ENCODE measurements around the gene PPP1R14C. TPM values are rescaled to one million over a fixed set of nuclear protein-coding genes. Genes with fewer than 3 reads are reported as not detected.

The PPP1R14C gene
- total and polyA plus RNA-seq, 8 donors = 0.09 to 7.3 (median 0.74) TPM

- Histone ChIP-seq H3K27ac (no peak overlapping the region), H3K36me3 (no peaks in the 10 kb centered on the region), H3K27me3 (no peaks in the 10 kb centered on the region), H3K4me1 (no peaks in the 10 kb centered on the region), H3K9me3 (no peaks in the 10 kb centered on the region), H3K4me3 (no peak overlapping the region)
- FAIRE-seq (no peak), DNase-seq (no peak), ATAC-seq (no peak)
- intact Hi-C loops (cut with DNase I) = no loop called here
- no peak for TF ChIP-seq CTCF (IDR thresholded peaks at IDR 0.05)
- 59 to 64% methylated on average over 13 of the region's 13 CpGs for WGBS, 2 donors
Observed at GRCh38 chr6:150126641-150127291, 16.1 kb upstream of the PPP1R14C start.

- 71 to 84% methylated on average over 8 of the region's 8 CpGs for WGBS, 2 donors
- no peak for TF ChIP-seq CTCF (IDR thresholded peaks at IDR 0.05)
- Histone ChIP-seq H3K27ac (no peak overlapping the region), H3K36me3 (no peaks in the 10 kb centered on the region), H3K4me3 (no peak overlapping the region), H3K27me3 (no peaks in the 10 kb centered on the region), H3K4me1 (no peaks in the 10 kb centered on the region), H3K9me3 (no peaks in the 10 kb centered on the region)
- DNase-seq = no peak
- no peak for ATAC-seq
- intact Hi-C loops (cut with DNase I) = no loop called here
- FAIRE-seq = no peak
Observed at GRCh38 chr6:150128425-150128824, 14.4 kb upstream of the PPP1R14C start.

- 71 to 73% methylated on average over 9 of the region's 9 CpGs for WGBS, 2 donors
- no peak for ATAC-seq
- Histone ChIP-seq H3K27me3 (no peaks in the 10 kb centered on the region), H3K27ac (no peak overlapping the region), H3K4me3 (no peak overlapping the region), H3K9me3 (no peaks in the 10 kb centered on the region), H3K4me1 (no peaks in the 10 kb centered on the region), H3K36me3 (no peaks in the 10 kb centered on the region)
- DNase-seq = no peak
- no peak for TF ChIP-seq CTCF (IDR thresholded peaks at IDR 0.05)
- FAIRE-seq = no peak
- intact Hi-C loops (cut with DNase I) = no loop called here
Observed at GRCh38 chr6:150129616-150130505, 13.0 kb upstream of the PPP1R14C start.

- Histone ChIP-seq H3K36me3 (no peaks in the 10 kb centered on the region), H3K27me3 (no peaks in the 10 kb centered on the region), H3K27ac (no peak overlapping the region), H3K4me3 (no peak overlapping the region), H3K9me3 (no peaks in the 10 kb centered on the region), H3K4me1 (no peaks in the 10 kb centered on the region)
- ATAC-seq = no peak
- no peak for FAIRE-seq
- TF ChIP-seq CTCF (IDR thresholded peaks at IDR 0.05) = no peak
- DNase-seq = no peak
- 87 to 98% methylated on average over 2 of the region's 2 CpGs for WGBS, 2 donors
- intact Hi-C loops (cut with DNase I) = no loop called here
Observed at GRCh38 chr6:150133686-150134085, 9.2 kb upstream of the PPP1R14C start.
